Testis (tissue), 2 donors: ENCODE results near the gene EXOC7.

ENCODE experiments used
- CTCF ChIP-seq, 3 experiments: fragments of 450-650 bp in 2 of 3; fragments of 200-600 bp in 1 of 3; sonication (generic) in 1 of 3; IDR thresholded peaks; one replicate each; pipeline ENCODE4 v1.5.1; 2016 to 2019; ENCODE audit warnings: antibody characterized with exemption in 3 of 3, mild to moderate bottlenecking in 2 of 3, moderate library complexity in 1 of 3
- POLR2A ChIP-seq: fragments of 450-650 bp; IDR thresholded peaks from one replicate; pipeline ENCODE4 v1.6.1; 2017; ENCODE audit warnings: antibody characterized with exemption, mild to moderate bottlenecking, moderate library complexity

- peak; percentile 24 to 45 (median 39) for TF ChIP-seq CTCF (IDR thresholded peaks at IDR 0.05)
- TF ChIP-seq POLR2A, result no peak
Observed at GRCh38 chr17:76147211-76148014, 43.8 kb upstream of the EXOC7 start.
